Head of caudate nucleus (tissue), 42 donors: ENCODE data around the gene POLL.

ENCODE experiments used
- DNase-seq, 42 donors: peaks; one replicate each; pipeline versions ENCODE4 v3.0.0 to v3.0.0-alpha.2; 2020 to 2021; ENCODE audit warnings: mixed read lengths in 7 of 42
- intact Hi-C: fragments of 100-400 bp; cut with DNase I; formaldehyde crosslinking; loops from one replicate; pipeline ENCODE4 v1.15.0; 2022

Gene POLL

DNA sequence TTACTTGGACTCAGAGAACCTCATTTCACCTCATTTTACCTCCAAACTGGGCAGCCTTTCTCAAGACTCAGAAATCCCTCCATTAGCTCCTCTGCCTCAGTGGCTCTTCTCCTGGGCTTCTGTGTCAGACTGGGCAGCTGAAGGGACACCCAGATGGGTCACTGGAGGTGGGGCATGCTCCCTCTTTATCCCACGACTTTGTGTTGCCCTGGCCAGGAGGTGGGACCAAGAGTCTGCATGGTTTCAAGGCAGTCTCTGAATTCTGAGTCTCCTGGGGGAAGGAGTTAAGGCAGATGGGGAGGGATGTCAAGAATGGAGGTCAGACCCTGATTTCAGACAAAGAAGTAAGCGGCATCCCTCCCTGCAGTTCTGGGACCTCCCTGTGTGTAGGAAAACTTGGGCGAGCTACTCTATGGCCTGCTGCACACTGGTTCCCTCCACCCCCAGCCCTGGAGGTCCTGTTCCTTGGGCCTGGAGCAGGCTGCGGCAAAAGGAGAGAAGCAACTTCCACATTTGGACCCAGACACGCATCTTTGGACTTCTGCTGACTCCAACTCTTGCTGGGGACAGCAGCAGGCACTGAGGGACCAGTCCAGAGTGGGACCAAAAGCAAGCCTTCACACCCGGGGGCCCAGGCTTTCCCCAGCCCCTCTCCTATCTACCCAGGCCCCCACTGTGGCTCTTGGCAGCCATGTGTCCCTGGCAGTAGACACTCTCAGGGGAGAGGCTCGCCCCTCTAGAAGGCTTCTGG lies 10.8 kb downstream of the POLL start:
- intact Hi-C loops: no loop called here
- no peak for DNase-seq

DNA sequence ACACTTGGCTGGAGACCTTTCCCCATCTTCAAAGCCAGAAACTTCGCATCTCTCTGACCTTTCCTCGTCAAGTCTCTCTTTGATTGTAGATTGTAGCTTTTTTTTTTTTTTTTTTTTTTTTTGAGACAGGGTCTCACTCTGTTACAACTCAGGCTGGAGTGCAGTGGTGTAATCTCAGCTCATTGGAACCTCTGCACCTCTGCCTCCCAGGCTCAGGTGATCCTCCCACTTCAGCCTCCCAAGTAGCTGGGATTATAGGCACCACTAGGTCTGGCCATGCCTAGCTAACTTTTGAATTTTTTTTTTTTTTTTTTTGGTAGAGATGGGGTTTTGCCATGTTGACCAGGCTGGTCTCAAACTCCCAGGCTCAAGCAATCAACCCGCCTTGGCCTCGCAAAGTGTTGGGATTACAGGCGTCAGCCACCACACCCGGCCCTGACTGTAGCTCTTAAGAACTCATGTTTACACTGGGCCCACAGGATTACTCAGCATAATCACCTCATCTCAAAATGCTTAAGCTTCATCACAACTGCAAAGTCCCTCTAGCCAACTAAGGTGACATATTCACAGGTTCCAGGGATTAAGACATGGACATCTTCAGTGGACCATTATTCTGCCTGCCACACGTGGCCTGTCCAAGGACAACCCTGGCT lies 11.7 kb downstream of the POLL start:
- DNase-seq: no peak
- intact Hi-C loops: no loop called here

- DNase-seq: peak in 1 of 42 donors; percentile 28
- intact Hi-C loops: no loop called here
Observed at GRCh38 chr10:101575580-101576210, 12.4 kb downstream of the POLL start.

DNA sequence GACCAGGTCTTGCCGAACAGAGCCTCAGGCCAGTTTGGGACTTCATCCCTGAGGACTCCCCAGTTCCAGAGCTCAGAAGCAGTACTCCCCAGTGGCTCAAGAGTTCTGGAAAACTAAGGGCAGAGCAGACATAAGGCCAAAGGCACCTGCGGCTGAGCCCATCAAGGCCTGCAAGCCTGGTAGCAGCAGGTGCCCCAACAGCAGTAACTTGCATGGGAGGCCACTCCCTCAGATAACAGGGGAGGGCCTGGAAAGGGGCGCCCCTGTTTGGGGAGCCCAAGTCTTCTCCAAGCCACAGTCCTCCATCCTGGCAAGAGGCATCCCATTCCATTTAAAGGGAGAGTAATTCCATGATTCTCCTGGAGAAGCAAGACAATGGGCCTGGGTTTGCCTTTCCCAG lies 13.0 kb downstream of the POLL start:
- no peak for DNase-seq
- intact Hi-C loops: no loop called here

- DNase-seq: no peak
- intact Hi-C loops: no loop called here
Observed at GRCh38 chr10:101573885-101574753, 13.9 kb downstream of the POLL start.

DNA sequence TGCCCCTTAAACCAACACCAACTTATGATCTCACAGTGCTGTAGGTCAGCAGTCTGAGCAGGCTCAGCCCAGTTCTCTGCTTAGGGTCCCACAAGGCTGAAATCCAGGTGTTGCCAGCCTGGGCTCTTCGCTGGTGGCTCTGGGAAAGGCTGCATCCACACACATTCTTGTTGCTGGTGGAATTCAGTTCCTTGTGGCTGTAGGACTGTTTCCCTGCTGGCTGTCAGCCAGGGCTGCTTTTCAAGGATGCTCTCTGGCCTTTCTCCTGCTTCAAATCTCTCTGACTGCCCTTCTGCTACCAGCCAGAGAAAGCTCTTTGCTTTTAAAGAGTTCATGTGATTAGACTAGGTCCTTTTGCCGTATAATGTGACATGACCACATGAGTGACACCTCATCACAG lies 15.3 kb downstream of the POLL start:
- no peak for DNase-seq
- intact Hi-C loops: no loop called here

DNA sequence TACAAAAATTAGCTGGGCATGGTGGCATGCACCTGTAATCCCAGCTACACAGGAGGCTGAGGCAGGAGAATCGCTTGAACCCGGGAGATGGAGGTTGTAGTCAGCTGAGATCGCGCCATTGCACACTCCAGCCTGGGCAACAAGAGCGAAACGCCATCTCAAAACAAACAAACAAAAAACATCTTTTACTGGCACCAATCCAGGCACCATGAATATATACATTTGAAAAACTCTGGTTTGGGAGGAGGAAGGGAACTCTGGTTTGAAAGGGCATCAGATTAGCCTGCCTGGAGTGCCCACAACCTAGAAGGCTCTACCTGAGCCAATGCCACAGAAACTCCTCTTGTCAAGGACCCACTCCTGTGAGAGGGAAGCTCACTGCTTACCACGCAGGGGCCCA lies 15.9 kb downstream of the POLL start:
- no peak for DNase-seq
- intact Hi-C loops: no loop called here

GRCh38 chr10:101571271-101571925 lies 16.7 kb downstream of the POLL start:
- intact Hi-C loops: no loop called here

DNA sequence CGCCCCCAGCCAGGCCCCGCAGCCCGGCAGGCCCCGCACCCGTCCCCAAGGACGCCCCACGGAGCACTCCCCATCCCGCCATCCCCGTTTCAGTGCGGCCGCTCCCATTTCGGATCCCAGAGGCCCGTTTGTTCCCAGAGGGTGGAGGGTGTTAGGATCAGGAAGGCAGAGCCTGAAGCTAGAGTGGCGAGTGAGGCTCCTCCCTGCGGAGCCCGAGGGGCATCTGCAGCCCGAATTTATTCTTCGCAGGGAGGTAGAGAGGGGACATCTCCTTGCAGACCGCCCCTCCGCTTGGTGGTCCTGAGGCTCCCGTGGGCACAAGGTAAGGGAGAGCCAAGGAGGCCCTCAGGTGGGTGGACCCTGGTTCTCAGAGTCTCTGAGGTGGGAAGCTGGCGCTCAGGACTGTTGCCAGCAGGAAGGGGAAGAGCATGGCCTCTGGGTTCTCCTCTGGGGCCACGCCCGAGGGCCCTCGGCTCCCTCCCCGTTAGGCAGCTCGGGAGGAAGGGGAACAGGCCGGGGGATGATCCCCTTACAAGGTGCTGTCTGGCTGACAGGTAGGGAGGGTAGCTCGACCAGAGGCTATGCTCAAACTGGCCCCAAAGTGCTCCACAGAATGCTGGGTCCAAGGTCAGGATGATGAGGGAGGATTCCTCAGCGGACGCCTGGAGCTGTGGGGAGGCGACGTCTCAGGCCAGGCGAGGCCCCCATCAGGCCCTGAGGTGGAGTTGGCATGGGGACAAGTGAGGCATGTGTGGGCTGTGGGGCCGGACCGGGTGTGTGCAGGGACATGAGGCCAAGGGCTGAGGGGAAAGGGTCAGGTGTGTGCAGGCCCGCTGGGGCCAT lies 17.4 kb downstream of the POLL start:
- intact Hi-C loops: no loop called here
- DNase-seq: peak in 8 of 42 donors; percentile 3 to 45 (median 32)

More at GRCh38 chr10:101571271-101571925, 16.7 kb downstream of the POLL start:
- peak in 1 of 42 donors; percentile 2 for DNase-seq

- peak; percentile 44 to 95 (median 84) for DNase-seq
- intact Hi-C loops: loop anchor here (5.0 kb wide), 2 partner anchors 278 to 358 kb away; no protein-coding TSS in a partner anchor
Observed at GRCh38 chr10:101569622-101570427, 18.2 kb downstream of the POLL start.

- peak in 2 of 42 donors; percentile 14 to 18 for DNase-seq
- intact Hi-C loops: loop anchor here (5.0 kb wide), 2 partner anchors 277 to 357 kb away; no protein-coding TSS in a partner anchor
Observed at GRCh38 chr10:101569323-101569621, 18.8 kb downstream of the POLL start.

DNA sequence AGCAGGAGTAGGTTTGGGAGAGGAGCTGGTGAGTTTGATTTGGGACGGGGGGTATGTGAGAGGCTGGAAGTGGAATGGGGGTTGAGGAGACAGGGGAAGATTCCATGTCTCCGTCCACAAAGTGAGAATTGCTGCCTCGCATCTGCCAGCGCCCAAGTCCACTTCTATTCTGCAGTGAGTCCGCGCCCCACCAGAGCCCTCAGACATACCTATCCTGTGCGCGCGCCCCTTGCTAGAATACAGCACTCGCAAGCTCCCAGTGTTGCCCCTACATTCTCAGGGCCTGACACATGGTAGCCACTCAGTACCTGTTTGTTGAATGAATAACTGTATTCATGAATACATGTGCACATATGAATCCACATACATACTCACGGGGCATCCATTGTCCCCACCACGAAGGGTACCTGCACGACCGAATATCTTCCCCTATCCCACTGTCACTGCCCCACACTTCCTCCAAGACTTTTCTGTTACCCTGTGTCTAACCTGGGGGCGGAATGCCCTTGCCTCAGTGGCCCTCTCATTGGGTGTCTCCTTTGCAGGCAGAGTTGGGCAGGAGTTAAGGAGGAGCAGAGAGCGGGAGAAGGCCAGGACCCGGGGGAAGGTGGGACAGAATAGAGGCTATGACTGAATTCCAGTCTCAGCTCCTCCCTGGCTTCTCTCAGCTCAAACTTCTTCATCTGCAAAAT lies 19.9 kb downstream of the POLL start:
- peak in 4 of 42 donors; percentile 3 to 31 (median 12) for DNase-seq
- intact Hi-C loops: loop anchor here (5.0 kb wide), 2 partner anchors 276 to 356 kb away; no protein-coding TSS in a partner anchor

DNA sequence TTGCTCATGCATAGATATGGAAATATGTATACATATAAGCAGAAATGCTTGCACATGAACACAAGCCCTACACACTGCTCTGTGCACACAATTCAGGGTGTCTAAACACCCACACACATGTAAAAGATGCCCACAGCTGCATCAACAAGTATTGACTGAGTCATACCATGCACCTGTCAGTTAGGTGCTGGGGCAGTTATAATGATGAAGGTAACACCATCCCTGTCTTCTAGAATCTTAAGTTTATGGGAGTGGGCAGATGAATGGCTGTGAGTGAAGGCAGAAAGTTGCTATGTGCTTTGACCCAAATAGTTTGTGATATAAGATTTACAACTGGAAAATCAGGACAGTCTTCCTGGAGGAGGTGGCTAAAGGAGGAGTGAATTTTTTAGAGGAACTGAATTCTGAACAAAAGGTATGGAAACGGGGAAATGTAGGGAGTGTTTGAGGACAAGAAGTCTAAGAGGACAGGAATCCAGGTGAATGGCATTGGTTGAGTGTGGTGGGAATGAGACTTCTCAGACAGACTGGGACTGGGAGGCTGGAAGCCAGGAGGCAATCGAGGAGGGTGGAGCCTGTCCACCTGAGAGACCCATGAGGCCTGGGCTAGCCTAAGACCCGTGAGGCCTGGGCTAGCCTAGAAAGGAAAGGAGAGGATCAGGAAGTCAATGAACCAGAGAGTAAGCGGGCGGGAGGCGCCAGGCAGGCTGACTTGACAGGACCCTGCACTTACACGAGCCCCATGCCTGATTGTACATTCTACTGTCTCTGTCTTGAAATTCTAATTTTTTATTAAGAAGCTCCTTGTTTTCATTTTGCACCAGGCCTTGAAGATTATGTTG lies 20.7 kb downstream of the POLL start:
- DNase-seq: peak in 4 of 42 donors; percentile 3 to 32 (median 12)
- intact Hi-C loops: loop anchor here (5.0 kb wide), 2 partner anchors 275 to 355 kb away; no protein-coding TSS in a partner anchor

GRCh38 chr10:101566333-101567164 lies 21.5 kb downstream of the POLL start:
- intact Hi-C loops: loop anchor here (5.0 kb wide), 2 partner anchors 274 to 354 kb away; no protein-coding TSS in a partner anchor
- DNase-seq: peak in 39 of 42 donors; percentile 26 to 85 (median 61)
